DOHH2 (cell line): Measurements from ENCODE around the gene RIMS1.

Experiments
- H3F3A ChIP-seq: fragments of 200-600 bp; sonication (generic), shearing (Covaris generic); 2 replicates; pipeline ENCODE4 v1.6.0; 2016; ENCODE audit warnings: antibody characterized with exemption, mild to moderate bottlenecking; ENCODE audit not compliant: control insufficient read depth, insufficient read depth
- H3K27ac ChIP-seq: fragments of 200-600 bp; sonication (generic); 2 replicates; pipeline ENCODE4 v1.5.1; 2014; ENCODE audit warnings: low read depth, mild to moderate bottlenecking, low read length, moderate library complexity
- H3K27me3 ChIP-seq: fragments of 200-600 bp; sonication (generic); 2 replicates; pipeline ENCODE4 v1.6.1; 2014; ENCODE audit warnings: mild to moderate bottlenecking, low read length, mixed read lengths; ENCODE audit not compliant: control insufficient read depth
- H3K36me3 ChIP-seq: fragments of 200-600 bp; sonication (generic); 2 replicates; pipeline ENCODE4 v1.6.1; 2014; ENCODE audit warnings: mild to moderate bottlenecking, low read length, moderate library complexity, mixed read lengths; ENCODE audit not compliant: control insufficient read depth
- H3K4me1 ChIP-seq: fragments of 200-600 bp; sonication (generic); 2 replicates; pipeline ENCODE4 v1.6.1; 2014; ENCODE audit warnings: mild to moderate bottlenecking, low read length, mixed read lengths; ENCODE audit not compliant: control insufficient read depth
- H3K4me2 ChIP-seq: fragments of 200-600 bp; sonication (generic); 2 replicates; pipeline ENCODE4 v1.6.0; 2014; ENCODE audit warnings: mild to moderate bottlenecking, low read length, moderate library complexity
- H3K4me3 ChIP-seq: fragments of 200-600 bp; sonication (generic); 2 replicates; pipeline ENCODE4 v1.5.1; 2014; ENCODE audit warnings: mild to moderate bottlenecking, low read length, mixed read lengths
- H3K79me2 ChIP-seq: fragments of 200-600 bp; sonication (generic); 2 replicates; pipeline ENCODE4 v1.6.1; 2014; ENCODE audit warnings: mild to moderate bottlenecking, low read length, mixed read lengths; ENCODE audit not compliant: control insufficient read depth
- H3K9me2 ChIP-seq: fragments of 200-600 bp; sonication (generic); replicated peaks from 2 replicates; pipeline ENCODE4 v1.6.1; 2014; ENCODE audit warnings: mild to moderate bottlenecking, low read length, mixed read lengths; ENCODE audit not compliant: control insufficient read depth
- H3K9me3 ChIP-seq: fragments of 200-600 bp; sonication (generic); 2 replicates; pipeline ENCODE4 v1.6.1; 2014; ENCODE audit warnings: antibody characterized with exemption, low read length, mixed read lengths; ENCODE audit not compliant: control insufficient read depth, insufficient read depth
- H4K20me1 ChIP-seq: fragments of 200-600 bp; sonication (generic); 2 replicates; pipeline ENCODE4 v1.6.0; 2014; ENCODE audit warnings: low read depth, mild to moderate bottlenecking, antibody characterized with exemption, low read length, moderate library complexity; ENCODE audit not compliant: control insufficient read depth, insufficient read depth
- EZH2phosphoT487 ChIP-seq: fragments of 200-600 bp; sonication (generic); IDR thresholded peaks from 2 replicates; pipeline ENCODE4 v1.6.1; 2017; ENCODE audit warnings: borderline replicate concordance, mild to moderate bottlenecking, antibody characterized with exemption, low read length, moderate library complexity, mixed read lengths
- TF ChIP-seq, protein P1 (sequence below): fragments of 200-600 bp; sonication (generic); IDR thresholded peaks from one replicate; pipeline ENCODE4 v1.5.1; 2014; ENCODE audit warnings: antibody characterized with exemption, mild to moderate bottlenecking, low read depth, low read length; ENCODE audit not compliant: poor library complexity, severe bottlenecking

RIMS1 gene

DNA sequence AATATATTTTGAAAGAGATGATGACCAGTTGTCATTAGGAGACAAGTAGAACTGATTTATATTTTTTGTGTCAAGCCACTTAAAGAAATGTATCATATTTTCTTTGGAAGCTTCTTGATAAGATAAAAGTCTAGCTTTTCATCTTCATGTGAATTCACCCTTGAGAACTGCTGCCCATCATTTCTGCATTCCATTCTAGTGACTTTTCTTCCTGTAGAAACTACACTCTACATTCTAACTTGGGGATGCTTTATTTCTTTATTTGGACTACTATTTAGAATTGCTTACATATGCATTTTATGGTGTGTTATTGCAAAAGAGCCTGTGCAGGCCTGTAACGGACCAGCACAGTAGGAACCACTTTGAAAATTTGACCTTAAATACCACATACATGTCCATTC, 400.6 kb downstream of the RIMS1 start:
- Histone ChIP-seq H3F3A (no peaks in the 10 kb centered on the region), H3K9me2 (no peaks in the 10 kb centered on the region), H3K36me3 (no peaks in the 10 kb centered on the region), H3K27me3 (no peaks in the 10 kb centered on the region), H3K9me3 (no peaks in the 10 kb centered on the region), H3K79me2 (no peaks in the 10 kb centered on the region), H3K27ac (no peak overlapping the region), H3K4me2 (no peak overlapping the region), H3K4me1 (no peaks in the 10 kb centered on the region), H4K20me1 (no peaks in the 10 kb centered on the region), H3K4me3 (no peak overlapping the region)
- no peak for TF ChIP-seq EZH2phosphoT487
- TF ChIP-seq, protein P1, sequence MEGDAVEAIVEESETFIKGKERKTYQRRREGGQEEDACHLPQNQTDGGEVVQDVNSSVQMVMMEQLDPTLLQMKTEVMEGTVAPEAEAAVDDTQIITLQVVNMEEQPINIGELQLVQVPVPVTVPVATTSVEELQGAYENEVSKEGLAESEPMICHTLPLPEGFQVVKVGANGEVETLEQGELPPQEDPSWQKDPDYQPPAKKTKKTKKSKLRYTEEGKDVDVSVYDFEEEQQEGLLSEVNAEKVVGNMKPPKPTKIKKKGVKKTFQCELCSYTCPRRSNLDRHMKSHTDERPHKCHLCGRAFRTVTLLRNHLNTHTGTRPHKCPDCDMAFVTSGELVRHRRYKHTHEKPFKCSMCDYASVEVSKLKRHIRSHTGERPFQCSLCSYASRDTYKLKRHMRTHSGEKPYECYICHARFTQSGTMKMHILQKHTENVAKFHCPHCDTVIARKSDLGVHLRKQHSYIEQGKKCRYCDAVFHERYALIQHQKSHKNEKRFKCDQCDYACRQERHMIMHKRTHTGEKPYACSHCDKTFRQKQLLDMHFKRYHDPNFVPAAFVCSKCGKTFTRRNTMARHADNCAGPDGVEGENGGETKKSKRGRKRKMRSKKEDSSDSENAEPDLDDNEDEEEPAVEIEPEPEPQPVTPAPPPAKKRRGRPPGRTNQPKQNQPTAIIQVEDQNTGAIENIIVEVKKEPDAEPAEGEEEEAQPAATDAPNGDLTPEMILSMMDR: no peak

DNA sequence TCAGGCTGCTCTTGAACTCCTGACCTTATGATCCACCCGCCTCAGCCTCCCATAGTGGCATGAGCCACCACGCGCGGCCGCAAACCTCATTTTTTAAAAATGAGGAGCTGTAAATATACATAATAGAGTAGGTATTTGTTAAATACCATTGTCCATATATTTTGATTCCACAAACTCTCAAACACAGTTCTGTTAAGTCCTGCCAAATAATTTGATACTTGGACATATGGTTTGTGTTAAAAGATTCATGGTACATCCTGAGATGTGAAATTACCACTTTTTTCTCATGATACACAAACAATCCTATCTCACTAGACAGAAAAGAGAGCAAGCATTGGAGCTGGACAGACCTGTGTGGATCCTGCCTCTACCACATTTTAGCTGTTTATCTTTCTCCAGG, 401.5 kb downstream of the RIMS1 start:
- H3K9me2 ChIP-seq: no peaks in the 10 kb centered on the region
- no peaks in the 10 kb centered on the region for H3K27me3 ChIP-seq
- H3K4me3 ChIP-seq: no peak overlapping the region
- H3F3A ChIP-seq: no peaks in the 10 kb centered on the region
- no peak overlapping the region for H3K27ac ChIP-seq
- H4K20me1 ChIP-seq: no peaks in the 10 kb centered on the region
- H3K36me3 ChIP-seq: no peaks in the 10 kb centered on the region
- TF ChIP-seq, protein P1: no peak
- TF ChIP-seq EZH2phosphoT487: no peak
- no peaks in the 10 kb centered on the region for H3K9me3 ChIP-seq
- no peak overlapping the region for H3K4me2 ChIP-seq
- no peaks in the 10 kb centered on the region for H3K79me2 ChIP-seq
- no peaks in the 10 kb centered on the region for H3K4me1 ChIP-seq

DNA sequence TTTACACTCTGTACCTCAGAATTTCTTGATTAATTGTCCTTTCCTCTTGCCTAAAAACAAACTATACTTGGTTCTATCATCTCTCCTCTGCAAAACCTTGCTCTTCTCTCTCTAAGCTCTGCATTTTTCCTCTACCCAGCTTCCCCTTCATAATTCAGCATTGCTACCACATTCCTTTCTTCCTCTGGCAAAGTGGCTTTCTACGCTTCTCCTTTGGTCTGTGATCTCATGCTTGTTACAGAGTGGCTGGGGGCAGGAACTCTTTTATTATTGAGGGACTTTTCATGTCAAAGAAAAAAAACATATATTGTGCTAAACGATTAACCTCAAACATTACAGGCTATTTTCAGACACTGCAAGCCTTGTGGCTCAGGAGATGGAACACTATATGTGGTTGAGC, 402.2 kb downstream of the RIMS1 start:
- Histone ChIP-seq H3K4me1 (no peaks in the 10 kb centered on the region), H3K27ac (no peak overlapping the region), H4K20me1 (no peaks in the 10 kb centered on the region)

More for the DNA sequence above, 402.2 kb downstream of the RIMS1 start:
- TF ChIP-seq EZH2phosphoT487: no peak
- TF ChIP-seq, protein P1: no peak
- Histone ChIP-seq H3F3A (no peaks in the 10 kb centered on the region), H3K27me3 (no peaks in the 10 kb centered on the region), H3K4me3 (no peak overlapping the region), H3K9me3 (no peaks in the 10 kb centered on the region), H3K79me2 (no peaks in the 10 kb centered on the region), H3K36me3 (no peaks in the 10 kb centered on the region), H3K4me2 (no peak overlapping the region), H3K9me2 (no peaks in the 10 kb centered on the region)
